RKO (cell line): Measurements from ENCODE around the gene HOXA9.
A peak's percentile ranks its signal among the peaks of the same experiment; 100 is the strongest.

Experiments used
- DNase-seq: peaks from one replicate; pipeline ENCODE4 v3.0.0-alpha.2; 2016; ENCODE audit warnings: low spot score

HOXA9 gene

GRCh38 chr7:27164367-27165088 is 809 bp downstream of the HOXA9 start:
- DNase-seq: peak; percentile 63

- DNase-seq: peak; percentile 51
These were observed 1.3 kb downstream of the HOXA9 start for GRCh38 chr7:27164045-27164366.

DNA sequence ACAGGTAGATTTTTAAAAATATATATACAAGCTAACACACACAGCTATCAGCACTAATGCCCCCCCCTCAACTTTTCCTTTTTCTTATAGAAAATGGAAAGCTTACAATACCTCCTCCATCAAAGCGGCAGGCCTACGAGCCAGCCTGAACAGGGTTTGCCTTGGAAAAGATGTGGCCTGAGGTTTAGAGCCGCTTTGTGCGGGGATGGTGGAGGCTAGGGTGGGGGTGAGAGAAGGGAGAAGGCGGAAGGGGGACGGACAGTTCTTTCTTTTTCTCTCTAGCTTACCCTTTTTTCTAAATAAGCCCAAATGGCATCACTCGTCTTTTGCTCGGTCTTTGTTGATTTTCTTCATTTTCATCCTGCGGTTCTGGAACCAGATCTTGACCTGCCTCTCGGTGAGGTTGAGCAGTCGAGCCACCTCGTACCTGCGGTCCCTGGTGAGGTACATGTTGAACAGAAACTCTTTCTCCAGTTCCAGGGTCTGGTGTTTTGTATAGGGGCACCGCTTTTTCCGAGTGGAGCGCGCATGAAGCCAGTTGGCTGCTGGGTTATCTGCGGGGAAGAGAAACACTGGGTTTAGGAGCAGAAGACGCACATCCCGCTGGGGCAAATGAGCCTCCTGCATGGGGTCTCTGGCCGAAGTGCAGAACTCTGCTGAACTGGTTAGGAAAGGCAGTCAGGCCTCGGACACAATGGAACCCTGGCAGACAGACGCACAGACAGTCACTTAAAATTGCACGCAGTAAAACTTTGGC is 1.9 kb downstream of the HOXA9 start:
- DNase-seq: peak; percentile 41

GRCh38 chr7:27162561-27163287 is 2.6 kb downstream of the HOXA9 start:
- DNase-seq: peak; percentile 66

DNA sequence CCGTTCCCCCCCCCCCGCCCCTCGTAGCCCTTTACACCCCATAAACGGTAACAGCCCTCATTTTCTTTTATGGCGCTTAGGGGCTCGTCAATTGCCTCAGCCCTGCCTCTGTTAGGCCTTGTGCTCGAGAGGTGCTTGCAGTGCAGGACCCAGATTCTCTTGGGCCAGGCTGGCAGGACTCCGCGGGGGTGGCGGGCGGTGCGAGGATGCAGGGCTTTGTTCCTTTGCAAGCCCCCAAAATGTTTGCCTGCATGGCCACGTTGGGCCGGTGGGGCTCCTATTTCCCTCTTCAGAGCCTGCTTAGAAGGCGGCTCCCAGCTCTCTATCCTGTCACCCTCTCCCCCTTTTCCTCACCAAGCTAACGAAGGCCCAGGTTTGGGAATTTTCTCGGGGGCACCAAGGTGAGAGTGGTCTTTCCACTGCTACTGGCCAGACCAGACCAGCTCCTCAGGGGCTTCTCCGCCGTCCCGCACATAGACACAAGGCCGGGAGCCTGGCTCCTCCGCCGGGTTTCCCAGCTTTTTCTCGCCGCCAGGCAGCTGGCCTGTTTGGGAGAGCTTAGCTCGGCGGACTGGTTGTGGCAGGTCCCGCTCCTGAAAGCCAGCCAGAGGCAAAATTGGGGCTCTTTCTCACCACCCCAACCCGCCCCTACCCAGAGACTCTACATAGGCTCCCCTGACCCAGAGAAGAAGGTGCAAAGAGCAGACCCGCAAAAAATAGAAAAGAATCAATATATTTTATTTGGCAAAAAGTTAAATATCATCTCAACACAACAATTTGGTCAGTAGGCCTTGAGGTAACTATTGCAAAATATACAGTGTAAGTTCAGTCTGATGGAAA is 3.4 kb downstream of the HOXA9 start:
- peak; percentile 57 for DNase-seq

GRCh38 chr7:27161214-27161720 is 4.1 kb downstream of the HOXA9 start:
- DNase-seq: peak; percentile 76

GRCh38 chr7:27160546-27161213 is 4.7 kb downstream of the HOXA9 start:
- DNase-seq: peak; percentile 89

GRCh38 chr7:27160145-27160545 is 5.2 kb downstream of the HOXA9 start:
- no peak for DNase-seq

- DNase-seq: no peak
These were observed 5.8 kb downstream of the HOXA9 start for GRCh38 chr7:27159266-27160144.

- DNase-seq: no peak
These were observed 6.7 kb downstream of the HOXA9 start for GRCh38 chr7:27158436-27159265.

GRCh38 chr7:27157702-27158431 is 7.5 kb downstream of the HOXA9 start:
- no peak for DNase-seq

GRCh38 chr7:27156916-27157701 is 8.2 kb downstream of the HOXA9 start:
- DNase-seq: no peak

DNA sequence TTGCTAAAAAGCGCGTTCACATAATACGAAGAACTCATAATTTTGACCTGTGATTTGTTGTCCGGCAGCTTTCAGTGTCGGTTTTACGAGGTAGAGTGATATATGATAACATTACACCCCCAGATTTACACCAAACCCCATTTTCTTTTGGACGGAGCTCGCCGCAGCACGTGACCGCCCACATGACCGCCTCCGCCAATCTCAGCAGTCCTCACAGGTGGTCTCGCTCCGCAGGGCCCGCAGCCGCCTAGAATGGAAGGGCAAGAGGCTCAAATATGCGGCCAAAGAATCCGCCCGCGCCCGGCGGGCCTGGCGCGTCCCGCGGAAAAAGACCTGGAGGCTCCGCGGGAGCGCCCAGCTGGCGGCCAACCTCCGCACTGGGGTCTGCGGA is 8.8 kb downstream of the HOXA9 start, which contains the start of gene HOXA7:
Gene HOXA7 (minus strand): TSS at position 168 of the 391 bp plus-strand sequence. CDS start 130 bp downstream, at position 38.
- peak; percentile 91 for DNase-seq

GRCh38 chr7:27155816-27156507 is 9.4 kb downstream of the HOXA9 start:
- peak; percentile 55 for DNase-seq

DNA sequence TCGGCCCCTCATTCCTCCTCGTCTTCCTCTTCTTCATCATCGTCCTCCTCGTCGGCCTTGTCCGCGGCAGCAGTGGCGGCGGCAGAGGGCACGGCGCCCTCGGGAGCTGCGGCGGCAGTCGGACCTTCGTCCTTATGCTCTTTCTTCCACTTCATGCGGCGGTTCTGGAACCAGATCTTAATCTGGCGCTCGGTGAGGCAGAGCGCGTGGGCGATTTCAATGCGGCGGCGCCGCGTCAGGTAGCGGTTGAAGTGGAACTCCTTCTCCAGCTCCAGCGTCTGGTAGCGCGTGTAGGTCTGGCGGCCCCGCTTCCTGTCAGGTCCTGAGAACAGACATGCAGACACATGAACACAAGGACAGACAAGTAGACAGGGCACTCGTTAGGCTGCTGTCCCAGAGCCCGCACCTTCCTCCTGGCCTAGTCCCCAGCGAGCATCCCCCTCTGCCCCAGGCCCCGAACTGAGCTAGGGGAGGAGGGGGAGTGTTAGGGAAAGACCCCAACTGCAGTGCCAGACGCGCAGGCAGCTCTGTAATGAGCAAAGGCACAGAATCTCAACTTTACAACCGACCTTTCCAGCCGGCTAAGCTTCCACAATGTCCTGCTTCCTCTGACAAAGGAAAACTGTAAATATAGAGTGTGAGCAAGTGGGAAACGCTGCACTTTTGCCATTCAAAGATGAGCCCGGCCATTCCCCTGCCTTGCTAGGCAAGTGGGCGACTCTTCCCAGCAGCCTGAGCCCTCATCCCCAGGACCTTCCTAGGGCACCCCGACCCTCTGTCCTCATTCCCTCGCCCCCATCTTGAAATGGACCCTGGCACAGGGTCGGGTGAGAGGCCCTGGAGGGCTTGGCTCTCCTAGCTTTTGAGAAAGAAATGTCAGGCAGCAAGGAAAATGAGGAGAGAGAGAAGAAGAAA is 10.2 kb downstream of the HOXA9 start:
- DNase-seq: peak; percentile 73

- no peak for DNase-seq
These were observed 11.0 kb downstream of the HOXA9 start for GRCh38 chr7:27154369-27154768.
